HepG2 (cell line): ENCODE measurements around the gene VAMP8. TPM values are rescaled to one million over a fixed set of nuclear protein-coding genes. Genes with fewer than 3 reads are reported as not detected.

Experiments
- AFF4 ChIP-seq: sonication (generic); formaldehyde crosslinking; IDR thresholded peaks from 2 replicates; pipeline ENCODE4 v1.4.0; 2020; ENCODE audit warnings: missing genetic modification reagents
- ATF1 ChIP-seq: IDR thresholded peaks from 2 replicates; pipeline ENCODE4 v1.6.1; 2016; ENCODE audit warnings: mild to moderate bottlenecking, control low read depth
- EHMT2 ChIP-seq: fragments of 200-600 bp; sonication (generic); IDR thresholded peaks from 2 replicates; pipeline ENCODE4 v1.7.0; 2017; ENCODE audit warnings: antibody characterized with exemption, low read depth, low read length, borderline replicate concordance
- KDM2A ChIP-seq: sonication (generic); formaldehyde crosslinking; IDR thresholded peaks from 2 replicates; pipeline ENCODE4 v1.4.0; 2020; ENCODE audit warnings: low read depth, missing genetic modification reagents, borderline replicate concordance
- KDM5A ChIP-seq: fragments of 200-600 bp; sonication (generic); IDR thresholded peaks from 2 replicates; pipeline ENCODE4 v1.7.0; 2018; ENCODE audit warnings: antibody characterized with exemption, mild to moderate bottlenecking, low read length, borderline replicate concordance
- SIN3A ChIP-seq: IDR thresholded peaks from 2 replicates; pipeline ENCODE4 v1.6.1; 2011; ENCODE audit warnings: low read depth, mild to moderate bottlenecking, control low read depth, low read length, borderline replicate concordance
- SIX1 ChIP-seq: sonication (generic); formaldehyde crosslinking; IDR thresholded peaks from 2 replicates; pipeline ENCODE4 v1.4.0; 2020; ENCODE audit warnings: missing genetic modification reagents, borderline replicate concordance
- SPEN ChIP-seq: sonication (generic); formaldehyde crosslinking; IDR thresholded peaks from 2 replicates; pipeline ENCODE4 v1.5.1; 2020; ENCODE audit warnings: low read depth, mild to moderate bottlenecking, missing genetic modification reagents
- U2AF2 ChIP-seq: fragments of 200-400 bp; formaldehyde crosslinking; IDR thresholded peaks from 2 replicates; pipeline ENCODE4 v1.6.1; 2017; ENCODE audit warnings: low read depth, mild to moderate bottlenecking, low read length
- ZBTB38 ChIP-seq: sonication (generic); formaldehyde crosslinking; IDR thresholded peaks from 2 replicates; pipeline ENCODE4 v1.5.1; 2020; ENCODE audit warnings: mild to moderate bottlenecking, missing genetic modification reagents
- ZHX2 ChIP-seq, 2 experiments: sonication (generic) in 1 of 2; formaldehyde crosslinking in 1 of 2; IDR thresholded peaks; 2 replicates each; pipeline versions ENCODE4 v1.6.1 to v1.9.0; 2014 to 2022; ENCODE audit warnings: antibody characterized with exemption in 1 of 2, borderline replicate concordance in 1 of 2, inconsistent platforms in 1 of 2, low read depth in 1 of 2, missing genetic modification reagents in 1 of 2
- ZNF276 ChIP-seq: sonication (generic); formaldehyde crosslinking; IDR thresholded peaks from 2 replicates; pipeline ENCODE4 v1.4.0; 2020; ENCODE audit warnings: mild to moderate bottlenecking, low read depth, missing genetic modification reagents
- ZNF34 ChIP-seq: sonication (generic); formaldehyde crosslinking; IDR thresholded peaks from 2 replicates; pipeline ENCODE4 v1.4.0; 2020; ENCODE audit warnings: mild to moderate bottlenecking, missing genetic modification reagents, borderline replicate concordance
- ZNF598 ChIP-seq: sonication (generic); formaldehyde crosslinking; IDR thresholded peaks from 2 replicates; pipeline ENCODE4 v1.5.1; 2020; ENCODE audit warnings: mild to moderate bottlenecking, missing genetic modification reagents, borderline replicate concordance
- polyA plus RNA-seq, 8 experiments: library from polyadenylated mRNA; depleted of rRNA in 3 of 8; stranded (reverse) in 7 of 8; unstranded in 1 of 8; fragments of >200 nt; fragmentation: Illumina TruSeq in 4 of 8; extraction: Trizol in 4 of 8; gene quantifications; 2 replicates each; pipeline versions ENCODE4 v1.2.1 to v1.2.3, GENCODE V29; 2011 to 2016; ENCODE audit warnings: low read depth in 4 of 8, missing spikeins in 1 of 8, mixed read lengths in 1 of 8; ENCODE audit not compliant: insufficient read depth in 1 of 8
- total RNA-seq, 5 experiments: library from RNA; depleted of rRNA; stranded (reverse); fragments of >200 nt; fragmentation: Illumina TruSeq; extraction: Trizol; gene quantifications; 2 replicates each; pipeline ENCODE4 v1.2.3, GENCODE V29; 2016; ENCODE audit warnings: low read depth in 1 of 5

Gene VAMP8
- total and polyA plus RNA-seq, 2 of the 13 experiments (the other 11 are each of a cell fraction or from before 2014, with no cell fraction given): 83.3 to 157 TPM

- TF ChIP-seq AFF4 (no peak), SIX1 (no peak), EHMT2 (no peak), ZNF34 (CRISPR knock-in tag) (no peak), SIN3A (peak; percentile 91; the same call in 1 of the 2 replicates), U2AF2 (no peak), ZNF276 (CRISPR knock-in tag) (no peak), ATF1 (CRISPR knock-in tag) (peak; percentile 70; the same call in 1 of the 2 replicates), KDM2A (CRISPR knock-in tag) (0 out of 2 replicates have a peak, but pooled peaks have one; percentile 60), ZBTB38 (CRISPR knock-in tag) (peak; percentile 83), SPEN (CRISPR knock-in tag) (peak; percentile 88), ZHX2 (IDR thresholded peaks at IDR 0.05; ENCODE audit: low read depth) (peak; percentile 73; the same call in 1 of the 2 replicates), ZHX2 (CRISPR knock-in tag; IDR thresholded peaks at IDR 0.05; ENCODE audit: borderline replicate concordance) (peak; percentile 79; the same call in 1 of the 2 replicates), ZNF598 (CRISPR knock-in tag) (peak; percentile 82; the same call in 1 of the 2 replicates), KDM5A (peak; percentile 39)
These were observed 25.3 kb downstream of the VAMP8 start, which contains the start of gene TMEM150A (continued) for GRCh38 chr2:85602476-85603234.
